Right hindlimb (tissue), 1 donor: ENCODE data around the gene PEMT.
"Not testable (repeated sequence)": the region's sequence is repeated elsewhere in the genome, so short reads cannot be mapped to it uniquely, and the experiment has no call there.

ENCODE experiments used
- DNase-seq: peaks from one replicate; pipeline ENCODE4 v3.0.0-alpha.2; 2018

Gene PEMT

GRCh38 chr17:17476865-17477467, 114.5 kb downstream of the PEMT start, which contains the start of gene MED9:
MED9 (plus strand) TSS chr17:17477000; CDS start chr17:17477042, 42 bp downstream.
- DNase-seq: peak; percentile 96

- DNase-seq: no peak
These were observed 117.2 kb downstream of the PEMT start for GRCh38 chr17:17474341-17474740.

GRCh38 chr17:17472333-17472920, 119.1 kb downstream of the PEMT start:
- no peak for DNase-seq

- no peak for DNase-seq
These were observed 121.5 kb downstream of the PEMT start for GRCh38 chr17:17469996-17470395.

GRCh38 chr17:17469358-17469757, 122.2 kb downstream of the PEMT start:
- DNase-seq: no peak

- no peak for DNase-seq
These were observed 123.1 kb downstream of the PEMT start for GRCh38 chr17:17468217-17469010.

- DNase-seq: no peak
These were observed 123.8 kb downstream of the PEMT start for GRCh38 chr17:17467720-17468119.

GRCh38 chr17:17467016-17467415, 124.5 kb downstream of the PEMT start:
- DNase-seq: no peak

- DNase-seq: no peak
These were observed 125.0 kb downstream of the PEMT start for GRCh38 chr17:17466511-17466910.

- not testable (repeated sequence) for DNase-seq
These were observed 125.6 kb downstream of the PEMT start for GRCh38 chr17:17465878-17466277.

GRCh38 chr17:17463821-17464220, 127.7 kb downstream of the PEMT start:
- DNase-seq: no peak

GRCh38 chr17:17462048-17462824, 129.3 kb downstream of the PEMT start:
- DNase-seq: no peak

GRCh38 chr17:17460038-17460437, 131.5 kb downstream of the PEMT start:
- DNase-seq: no peak

- DNase-seq: no peak
These were observed 133.8 kb downstream of the PEMT start for GRCh38 chr17:17457680-17458079.

- no peak for DNase-seq
These were observed 135.3 kb downstream of the PEMT start for GRCh38 chr17:17456251-17456650.
